NCI-H510A treated with DMSO at 0.1 percent for 48 hours (cell line): ENCODE results near the gene SGK1.

Source experiments
- DNase-seq: peaks from one replicate; lab custom pipeline; 2025; lab: John Stamatoyannopoulos, UW

The SGK1 gene

GRCh38 chr6:134119486-134119885, 198.4 kb downstream of the SGK1 start:
- no peak for DNase-seq
